ENCODE data around the gene PRPF38B. TPM values are rescaled to one million over a fixed set of nuclear protein-coding genes. Genes with fewer than 3 reads are reported as not detected.

Gene PRPF38B
- total RNA-seq, 2 experiments from 2014 or later, result 114 to 120 TPM

DNA sequence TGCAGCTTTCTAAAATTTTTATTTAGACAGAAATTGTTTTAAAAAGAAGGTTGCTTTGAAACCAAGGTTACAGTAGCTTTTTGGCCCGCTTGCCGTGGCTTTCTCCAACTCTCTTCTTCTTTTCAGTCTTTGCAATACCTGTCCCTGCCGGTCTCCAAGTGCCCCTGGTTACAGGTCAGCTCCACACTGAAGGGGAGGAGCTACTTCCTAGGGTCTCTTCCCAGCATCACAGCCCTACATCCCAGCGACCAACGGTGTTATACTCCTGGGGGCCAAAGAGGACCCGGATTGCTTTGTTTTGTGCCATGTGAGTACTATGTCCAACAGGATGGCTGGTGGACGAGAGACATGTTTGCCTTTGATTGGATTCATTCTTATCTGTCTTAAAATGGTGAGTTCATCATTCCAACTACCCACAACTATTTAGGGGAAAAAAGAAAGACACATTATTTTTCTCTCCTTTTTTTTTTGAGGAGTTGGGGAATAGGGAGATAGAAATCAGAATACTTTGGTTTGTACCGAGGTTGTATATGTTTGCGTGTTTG, 20.6 kb downstream of the PRPF38B start, which contains the start of gene FNDC7:
FNDC7 (plus strand) TSS at position 303 of the 545 bp plus-strand sequence; CDS start at position 329, 26 bp downstream.
- DNase-seq, result no peak
- peaks cover 7% of the 10 kb centered on the region for H3K4me1 Mint-ChIP-seq (ENCODE audit: low read depth)
- ATAC-seq (ENCODE audit: poor library complexity), result no peak

GRCh38 chr1:108715932-108716331, 23.8 kb downstream of the PRPF38B start:
- no peaks in the 10 kb centered on the region for H3K4me1 ChIP-seq (ENCODE audit: insufficient read depth, low read length)
- H3K4me3 ChIP-seq (ENCODE audit: low read length), result no peak overlapping the region
- Mint-ChIP-seq H3K36me3 (ENCODE audit: low read depth) (no peaks in the 10 kb centered on the region), H3K9me3 (no peaks in the 10 kb centered on the region), H3K4me1 (ENCODE audit: low read depth) (no peaks in the 10 kb centered on the region), H3K27ac (no peak overlapping the region), H3K4me3 (no peak overlapping the region), H3K27me3 (peaks cover 8% of the 10 kb centered on the region)
- DNase-seq, result no peak
- no peak for ATAC-seq (ENCODE audit: poor library complexity)
- CTCF ChIA-PET, result no interaction called here
- no peaks in the 10 kb centered on the region for H3K36me3 ChIP-seq (ENCODE audit: insufficient read depth, low read length)
- POLR2A ChIA-PET, result no interaction called here
- H3K27me3 ChIP-seq (ENCODE audit: control insufficient read depth in 1 of 2, insufficient read depth in 2 of 2, low read length in 2 of 2), result no peaks in the 10 kb centered on the region
- TF ChIP-seq CTCF (IDR thresholded peaks at IDR 0.05), result no peak
- no peak overlapping the region for H3K27ac ChIP-seq (ENCODE audit: low read depth in 1 of 2, low read length in 2 of 2)
- H3K9me3 ChIP-seq (ENCODE audit: control insufficient read depth in 1 of 2, insufficient read depth in 1 of 2, low read length in 2 of 2), result no peaks in the 10 kb centered on the region
- intact Hi-C loops (cut with DNase I, micrococcal nuclease), result no loop called here

More for the DNA sequence above, 20.6 kb downstream of the PRPF38B start, which contains the start of gene FNDC7:
- Mint-ChIP-seq H3K36me3 (ENCODE audit: low read depth) (no peaks in the 10 kb centered on the region), H3K27me3 (peaks cover 8% of the 10 kb centered on the region), H3K4me3 (no peak within 1 kb of the TSS), H3K9me3 (no peaks in the 10 kb centered on the region), H3K27ac (no peak within 1 kb of the TSS)
- ChIA-PET POLR2A (interaction anchor here (1.7 kb wide), 1 partner anchor 20 kb away, joined by 6 read pairs; the partner anchor contains the start of gene PRPF38B), CTCF (no interaction called here)
- Histone ChIP-seq H3K4me1 (ENCODE audit: insufficient read depth, low read length) (peaks cover 8% of the 10 kb centered on the region), H3K9me3 (ENCODE audit: control insufficient read depth in 1 of 2, insufficient read depth in 1 of 2, low read length in 2 of 2) (no peaks in the 10 kb centered on the region), H3K4me3 (ENCODE audit: low read length) (no peak within 1 kb of the TSS), H3K36me3 (ENCODE audit: insufficient read depth, low read length) (no peaks in the 10 kb centered on the region), H3K27me3 (ENCODE audit: control insufficient read depth in 1 of 2, insufficient read depth in 2 of 2, low read length in 2 of 2) (no peaks in the 10 kb centered on the region), H3K27ac (ENCODE audit: low read depth in 1 of 2, low read length in 2 of 2) (no peak within 1 kb of the TSS)
- no peak for TF ChIP-seq CTCF (IDR thresholded peaks at IDR 0.05)
- intact Hi-C loops (cut with DNase I, micrococcal nuclease), result no loop called here

DNA sequence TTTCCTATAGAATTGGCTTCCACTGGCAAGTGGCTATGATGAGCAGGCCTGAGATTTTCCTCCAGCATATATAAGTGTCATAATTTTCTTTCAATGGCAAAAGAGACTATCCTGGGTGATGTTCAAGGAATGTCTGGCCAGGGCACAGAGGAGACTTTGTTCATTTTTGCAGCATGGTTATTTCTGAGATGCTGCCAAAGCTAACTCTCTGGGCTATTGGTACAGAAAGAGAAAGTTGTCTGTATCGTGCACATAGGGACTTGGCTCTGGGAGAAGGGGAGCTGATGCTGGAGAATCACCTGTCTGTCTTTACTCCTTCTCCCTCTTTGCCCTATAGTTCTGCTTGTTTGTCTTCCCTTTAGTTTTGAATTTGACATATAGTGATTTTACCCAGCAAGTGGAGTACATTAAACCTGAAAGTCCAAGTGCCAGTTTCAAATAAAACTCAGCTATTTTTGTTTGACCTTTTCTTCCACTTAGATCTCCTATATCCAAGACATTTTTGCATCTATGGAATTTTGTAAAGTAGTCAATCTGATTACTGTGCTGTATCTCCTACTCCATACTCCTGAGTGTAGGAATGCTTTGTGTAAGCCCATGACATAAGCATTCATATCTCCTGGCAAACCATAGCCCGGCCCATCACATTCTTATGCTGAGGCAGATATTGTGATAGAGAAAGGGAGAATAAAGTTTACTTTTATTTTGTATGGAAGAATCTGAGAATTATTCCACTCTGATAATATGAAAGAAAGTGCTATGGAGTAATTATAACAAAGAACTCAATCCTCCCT, 24.5 kb downstream of the PRPF38B start:
- ChIA-PET POLR2A (no interaction called here), CTCF (interaction anchor here (1.3 kb wide), 1 partner anchor 157 kb away, joined by 3 read pairs; the partner anchor contains the start of gene EEIG2)
- Histone ChIP-seq H3K27me3 (ENCODE audit: control insufficient read depth in 1 of 2, insufficient read depth in 2 of 2, low read length in 2 of 2) (no peaks in the 10 kb centered on the region), H3K36me3 (ENCODE audit: insufficient read depth, low read length) (no peaks in the 10 kb centered on the region), H3K4me3 (ENCODE audit: low read length) (no peak overlapping the region), H3K4me1 (ENCODE audit: insufficient read depth, low read length) (no peaks in the 10 kb centered on the region), H3K9me3 (ENCODE audit: control insufficient read depth in 1 of 2, insufficient read depth in 1 of 2, low read length in 2 of 2) (no peaks in the 10 kb centered on the region), H3K27ac (ENCODE audit: low read depth in 1 of 2, low read length in 2 of 2) (no peak overlapping the region)
- Mint-ChIP-seq H3K9me3 (no peaks in the 10 kb centered on the region), H3K27me3 (peaks cover 8% of the 10 kb centered on the region), H3K4me3 (no peak overlapping the region), H3K36me3 (ENCODE audit: low read depth) (no peaks in the 10 kb centered on the region), H3K27ac (no peak overlapping the region), H3K4me1 (ENCODE audit: low read depth) (no peaks in the 10 kb centered on the region)
- no peak for TF ChIP-seq CTCF (IDR thresholded peaks at IDR 0.05)
- DNase-seq, result no peak
- intact Hi-C loops (cut with DNase I, micrococcal nuclease), result no loop called here
- ATAC-seq (ENCODE audit: poor library complexity), result no peak
